ENCODE results near the gene HNRNPR.
"Not testable (repeated sequence)": the region's sequence is repeated elsewhere in the genome, so short reads cannot be mapped to it uniquely, and the experiment has no call there.

The HNRNPR gene

DNA sequence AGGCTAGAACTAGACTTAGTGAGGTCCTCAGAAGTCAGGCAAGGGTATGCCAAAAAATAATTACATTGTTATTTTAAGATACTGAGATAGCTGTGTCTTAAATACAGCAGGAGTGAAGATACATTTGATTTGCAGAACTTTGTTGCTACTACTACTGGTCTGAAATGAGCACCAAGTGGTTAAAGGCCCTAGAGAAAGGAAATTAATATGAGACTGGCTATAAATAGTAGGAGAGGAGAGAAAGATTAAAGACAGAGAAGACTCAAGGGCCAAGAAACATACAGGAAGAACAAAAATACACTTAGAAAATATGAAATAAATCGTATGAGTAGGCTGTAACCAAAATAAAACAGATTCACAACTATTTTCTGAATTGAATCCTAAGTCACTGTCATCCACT is 21.3 kb downstream of the HNRNPR start:
- DNase-seq (ENCODE audit: low read depth) = no peak

DNA sequence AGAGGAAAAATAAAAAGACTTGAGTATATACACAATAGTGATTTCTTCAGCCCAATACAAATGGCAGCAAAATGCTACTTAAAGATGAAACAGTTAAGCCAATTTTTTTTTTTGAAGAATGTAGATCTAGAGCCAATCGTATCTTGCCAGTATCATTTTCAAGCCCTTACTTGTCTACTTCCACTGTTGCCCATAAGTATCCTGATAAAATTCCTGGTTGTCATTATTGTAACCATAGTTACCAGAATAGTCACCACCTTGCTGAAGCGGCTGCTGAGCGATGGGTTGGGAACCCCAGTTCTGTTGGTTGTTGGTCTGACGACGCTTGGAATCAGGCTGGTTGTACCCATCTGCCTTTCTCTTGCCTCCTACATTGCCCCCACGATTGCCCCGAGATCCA is 33.8 kb downstream of the HNRNPR start:
- DNase-seq (ENCODE audit: low read depth) = not testable (repeated sequence)

DNA sequence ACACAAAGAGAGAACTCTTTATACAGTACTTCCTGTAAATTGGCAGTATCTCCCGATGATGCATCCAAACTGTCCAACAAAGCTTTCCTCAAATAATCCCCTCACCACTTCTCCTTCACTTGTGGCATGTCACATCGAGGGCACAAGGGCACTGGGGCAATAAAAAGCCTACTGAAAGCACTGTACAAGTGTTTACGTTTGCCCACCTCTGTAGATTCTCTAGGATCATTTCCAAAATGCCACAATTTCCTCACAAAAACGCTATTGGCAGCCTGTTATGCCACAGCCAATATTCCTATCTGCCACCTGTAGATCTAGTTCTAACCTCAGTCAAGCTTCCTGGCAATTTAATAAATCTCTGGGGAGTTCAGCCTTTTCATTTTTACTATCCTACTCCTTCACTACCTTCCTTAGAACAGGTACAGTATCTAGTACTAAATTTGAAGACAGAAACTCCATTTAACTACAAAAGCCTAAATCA is 39.9 kb downstream of the HNRNPR start:
- no peak for DNase-seq (ENCODE audit: low read depth)

DNA sequence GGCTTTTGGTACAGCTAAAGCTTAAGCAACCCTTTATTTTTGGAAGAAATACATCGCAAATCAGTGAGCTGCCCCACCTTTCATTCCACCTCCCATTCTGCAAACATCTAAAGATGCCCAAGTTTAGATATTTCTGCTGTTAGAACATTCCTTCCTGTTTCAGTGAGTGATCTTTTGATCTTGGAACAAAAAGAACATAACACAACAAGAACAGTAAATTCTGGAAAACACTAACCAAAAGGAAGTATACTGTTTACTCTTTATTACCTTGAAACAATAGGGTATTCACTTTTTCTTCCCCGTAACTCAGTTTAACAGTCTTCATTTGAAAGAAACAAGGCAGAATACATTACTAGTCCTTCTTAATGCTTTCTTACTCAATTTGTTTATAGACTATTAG is 40.6 kb downstream of the HNRNPR start:
- no peak for DNase-seq (ENCODE audit: low read depth)

DNA sequence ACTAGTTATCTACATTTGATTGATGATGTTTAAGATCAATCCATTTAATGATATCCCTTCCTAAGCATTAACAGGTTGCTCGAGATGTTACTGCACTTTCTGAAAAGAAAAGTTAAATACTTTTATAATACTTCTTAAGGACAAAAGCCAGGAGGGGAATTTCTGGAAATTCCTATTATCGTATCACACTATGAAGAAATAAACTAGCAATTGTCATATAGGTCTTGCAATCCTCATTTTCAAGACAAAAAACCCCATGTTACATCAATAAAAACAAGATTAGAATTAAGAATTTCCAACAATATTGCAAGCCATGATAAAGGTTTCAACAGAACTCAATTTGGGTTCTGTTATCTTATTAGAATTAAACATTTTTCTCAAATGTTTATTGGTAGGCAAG is 47.2 kb downstream of the HNRNPR start:
- no peak for DNase-seq (ENCODE audit: low read depth)

DNA sequence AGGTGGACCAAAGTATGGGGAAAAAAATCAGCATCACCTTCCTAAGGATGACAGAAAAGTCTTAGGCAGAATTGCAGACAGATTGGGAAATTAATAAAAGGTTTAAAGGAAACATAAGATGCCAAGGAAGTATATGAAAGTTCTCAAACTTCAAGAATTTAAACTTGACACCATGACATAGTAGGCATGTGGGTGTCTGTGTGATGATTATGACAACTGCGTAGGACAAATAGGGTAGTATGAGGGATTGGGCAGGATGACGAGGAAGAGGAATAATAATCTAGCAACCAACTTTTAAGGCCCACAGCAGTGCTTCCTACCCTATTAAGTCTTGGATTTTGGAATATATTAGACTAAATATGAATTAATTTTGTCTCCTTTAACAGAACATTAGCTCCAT is 52.4 kb downstream of the HNRNPR start:
- no peak for DNase-seq (ENCODE audit: low read depth)

DNA sequence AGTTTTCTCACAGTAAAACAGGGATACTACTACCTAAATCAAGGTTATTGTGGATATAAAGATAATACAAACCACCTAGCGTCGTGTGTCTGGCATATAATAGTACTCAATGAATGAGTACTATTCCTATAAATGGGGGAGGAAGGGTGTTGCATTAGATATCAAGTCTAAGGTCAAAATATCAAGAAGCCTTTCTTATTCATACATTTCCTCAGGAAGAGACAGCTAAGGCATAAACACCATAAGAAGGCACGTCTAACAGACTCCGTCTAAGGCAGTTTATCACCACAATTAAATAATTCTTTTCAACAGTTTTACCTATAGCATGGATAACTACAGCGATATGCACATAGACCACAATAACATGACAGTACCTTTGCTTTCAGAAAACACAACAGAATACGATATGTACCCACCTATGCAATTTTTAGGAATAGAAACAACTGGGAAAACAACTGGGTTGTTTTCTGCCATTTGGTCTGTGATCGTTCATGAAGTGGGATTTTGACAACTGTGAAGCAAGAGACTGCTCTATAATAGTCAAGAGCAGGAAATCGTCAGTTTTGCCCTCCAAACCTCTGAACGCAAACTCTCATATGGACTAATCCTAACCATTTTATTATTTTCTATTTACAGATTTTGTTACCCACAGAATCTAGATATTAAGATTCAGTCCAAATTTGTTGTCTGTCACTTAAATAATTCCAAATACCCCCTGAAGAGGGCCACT is 53.1 kb downstream of the HNRNPR start:
- DNase-seq (ENCODE audit: low read depth) = no peak

DNA sequence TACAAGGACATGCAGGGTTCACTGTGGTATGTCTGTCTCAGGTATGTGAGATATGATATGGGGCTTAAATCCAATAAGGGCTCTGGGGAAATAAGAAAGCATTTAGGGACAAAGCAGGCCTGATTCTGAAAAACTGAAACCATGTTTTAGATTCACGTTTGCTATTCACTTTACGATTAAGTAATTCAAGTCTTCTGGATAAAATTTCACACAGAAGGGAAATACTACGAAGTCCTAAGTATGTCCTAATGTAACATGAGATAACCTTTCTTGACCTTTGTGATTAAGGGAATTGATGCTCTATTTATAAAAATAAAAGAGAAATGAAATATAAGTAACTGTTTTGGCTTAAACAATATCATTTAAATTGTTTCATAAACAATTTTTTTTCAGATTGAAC is 55.4 kb downstream of the HNRNPR start:
- no peak for DNase-seq (ENCODE audit: low read depth)

DNA sequence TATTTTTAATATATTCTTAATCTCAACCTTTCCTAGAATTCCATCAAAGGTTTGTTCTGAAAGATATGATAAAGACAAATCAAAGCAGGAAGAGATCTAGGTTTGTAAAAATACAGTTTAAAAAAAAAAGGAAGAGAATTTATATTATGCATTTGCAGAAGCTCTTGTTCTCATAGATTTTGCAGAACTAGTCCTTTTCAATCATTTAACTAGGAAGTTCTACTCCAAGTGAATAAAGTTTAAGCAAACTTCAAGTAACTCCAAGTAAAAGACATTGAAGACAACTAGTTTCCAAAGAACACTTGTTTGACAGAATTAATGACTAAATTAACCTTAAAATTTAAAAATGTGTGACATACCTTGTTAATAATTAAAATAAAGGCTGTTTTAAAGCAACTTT is 55.9 kb downstream of the HNRNPR start:
- no peak for DNase-seq (ENCODE audit: low read depth)

DNA sequence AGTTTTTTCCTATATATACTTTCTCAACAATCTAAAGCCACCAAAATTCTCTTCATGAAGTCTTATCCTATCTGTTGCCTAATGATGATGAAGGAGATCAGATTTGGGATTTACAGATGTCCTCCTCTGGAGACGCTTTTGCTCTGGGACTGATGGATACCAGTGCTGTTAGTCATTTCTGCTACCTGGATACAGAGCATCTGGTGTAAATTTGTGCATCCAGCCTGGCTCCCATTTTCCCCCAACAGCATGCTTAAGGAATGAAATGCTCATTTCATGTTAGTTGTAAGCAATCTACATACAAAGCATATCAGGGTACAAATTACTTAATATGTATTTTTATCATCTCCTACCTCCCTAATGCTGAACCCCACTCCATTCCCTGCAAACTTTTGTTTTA is 57.7 kb downstream of the HNRNPR start:
- DNase-seq (ENCODE audit: low read depth) = no peak

DNA sequence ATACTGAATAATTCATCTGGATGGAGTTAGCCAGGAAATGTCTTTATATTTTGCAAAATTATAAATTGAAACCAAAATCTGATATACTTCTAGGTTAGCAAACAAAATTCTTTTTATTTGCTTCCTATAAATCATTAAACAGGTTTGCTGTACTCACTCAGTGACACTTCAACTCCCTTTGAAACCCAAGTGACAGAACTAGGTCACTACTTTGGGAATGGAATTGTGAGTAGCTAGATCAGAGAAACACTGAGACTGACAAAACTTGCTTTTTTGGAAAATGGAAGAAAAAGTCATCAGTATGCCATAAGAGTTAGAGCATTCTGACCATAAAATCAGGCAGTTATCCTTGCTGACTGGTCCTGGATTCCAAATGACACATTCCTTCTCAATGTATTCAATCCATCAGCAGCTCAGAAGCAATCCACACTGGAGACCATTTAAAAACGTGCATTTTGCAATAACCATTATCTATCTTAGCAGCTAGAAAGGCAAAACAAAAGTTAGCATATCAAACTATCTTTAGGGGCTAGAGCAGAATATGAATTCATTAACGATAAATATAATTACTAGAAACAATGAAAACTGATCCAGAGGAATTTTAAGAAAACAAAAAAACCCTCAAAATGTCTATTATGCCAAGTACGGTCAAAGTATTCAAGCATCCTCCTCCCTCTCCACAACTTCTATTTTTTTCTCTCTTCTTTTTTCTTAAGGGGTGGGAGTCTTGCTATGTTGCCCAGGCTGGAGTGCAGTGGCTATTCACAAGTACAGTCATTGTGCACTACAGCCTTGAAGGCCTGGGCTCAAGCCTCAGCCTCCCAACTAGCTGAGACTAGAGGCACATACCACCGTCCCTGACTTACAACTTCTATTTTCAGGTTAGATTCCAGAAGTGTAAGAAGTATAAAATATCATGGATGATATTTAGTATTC is 60.1 kb downstream of the HNRNPR start:
- DNase-seq (ENCODE audit: low read depth) = no peak

DNA sequence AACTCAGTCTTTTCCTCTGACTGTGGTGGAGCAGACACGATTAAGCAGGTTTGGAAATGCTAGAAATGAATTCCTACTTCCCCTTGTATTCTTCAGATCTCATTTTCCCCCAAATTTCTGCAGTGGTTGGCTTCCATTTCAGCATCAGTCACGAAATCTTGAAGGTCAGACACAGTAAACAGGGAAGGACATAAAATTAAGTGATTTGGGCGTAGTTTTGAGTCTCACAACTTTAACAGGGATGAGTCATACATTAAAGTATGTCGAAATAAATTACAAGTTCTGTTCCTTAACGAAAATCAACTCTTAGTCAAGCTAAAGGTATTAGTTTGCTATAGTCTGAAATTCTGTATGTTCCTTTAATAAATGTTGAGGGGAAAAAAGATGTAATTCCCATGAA is 61.1 kb downstream of the HNRNPR start:
- DNase-seq (ENCODE audit: low read depth) = no peak

DNA sequence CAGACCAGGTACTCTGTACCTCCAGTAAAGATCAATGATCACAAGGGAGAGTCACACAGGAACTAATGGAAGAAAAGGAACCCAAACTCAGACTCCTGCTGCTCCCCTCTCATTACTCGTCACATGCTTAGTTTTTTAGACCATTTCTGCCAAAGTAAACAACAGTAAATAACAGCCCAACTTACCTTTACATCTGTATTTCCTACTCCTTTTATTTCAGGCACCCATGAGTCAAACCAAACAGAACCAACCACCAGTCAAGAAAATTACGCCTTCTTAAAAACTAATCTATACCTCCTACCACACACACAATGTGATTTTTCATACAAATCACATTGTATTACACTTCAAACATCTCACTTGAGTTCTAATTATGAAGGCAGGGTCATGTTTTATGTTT is 65.4 kb downstream of the HNRNPR start:
- DNase-seq (ENCODE audit: low read depth) = no peak

DNA sequence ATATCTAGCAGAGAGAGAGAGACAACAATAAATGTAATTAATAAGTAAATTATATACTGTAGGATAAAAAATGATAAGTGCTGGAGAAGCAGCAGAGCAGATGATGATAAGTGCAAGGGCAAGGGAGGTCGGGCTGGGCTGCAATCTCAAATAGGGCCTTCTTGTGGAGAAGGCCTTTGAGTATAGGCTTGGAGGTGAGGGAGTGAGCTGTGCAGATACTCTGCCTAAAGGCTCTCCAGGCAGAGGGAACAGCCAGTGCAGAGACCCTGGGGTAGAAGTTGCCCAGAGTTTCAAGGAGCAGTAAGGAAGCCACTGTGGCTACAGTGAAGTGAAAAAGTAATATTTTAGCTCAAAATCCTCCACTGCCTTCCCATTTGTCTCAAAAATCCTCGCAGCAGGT is 67.6 kb downstream of the HNRNPR start:
- DNase-seq (ENCODE audit: low read depth) = no peak

DNA sequence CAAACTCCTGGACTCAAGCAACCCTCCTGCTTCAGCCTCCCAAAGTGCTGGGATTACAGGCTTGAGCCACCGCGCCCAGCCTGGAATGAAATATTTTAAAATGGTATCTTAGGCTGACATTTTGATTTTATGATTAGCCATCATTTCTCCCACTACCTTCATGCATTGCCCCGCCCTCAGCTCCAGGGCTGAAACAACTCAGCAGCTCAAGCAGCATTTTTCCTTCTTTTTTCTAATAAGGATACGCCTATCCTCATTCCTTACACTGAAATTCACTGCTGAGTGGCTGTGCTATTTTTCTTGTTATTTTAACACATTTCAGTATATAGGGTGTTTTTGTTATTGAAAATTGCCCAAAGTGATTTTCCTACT is 70.0 kb downstream of the HNRNPR start:
- no peak for DNase-seq (ENCODE audit: low read depth)

DNA sequence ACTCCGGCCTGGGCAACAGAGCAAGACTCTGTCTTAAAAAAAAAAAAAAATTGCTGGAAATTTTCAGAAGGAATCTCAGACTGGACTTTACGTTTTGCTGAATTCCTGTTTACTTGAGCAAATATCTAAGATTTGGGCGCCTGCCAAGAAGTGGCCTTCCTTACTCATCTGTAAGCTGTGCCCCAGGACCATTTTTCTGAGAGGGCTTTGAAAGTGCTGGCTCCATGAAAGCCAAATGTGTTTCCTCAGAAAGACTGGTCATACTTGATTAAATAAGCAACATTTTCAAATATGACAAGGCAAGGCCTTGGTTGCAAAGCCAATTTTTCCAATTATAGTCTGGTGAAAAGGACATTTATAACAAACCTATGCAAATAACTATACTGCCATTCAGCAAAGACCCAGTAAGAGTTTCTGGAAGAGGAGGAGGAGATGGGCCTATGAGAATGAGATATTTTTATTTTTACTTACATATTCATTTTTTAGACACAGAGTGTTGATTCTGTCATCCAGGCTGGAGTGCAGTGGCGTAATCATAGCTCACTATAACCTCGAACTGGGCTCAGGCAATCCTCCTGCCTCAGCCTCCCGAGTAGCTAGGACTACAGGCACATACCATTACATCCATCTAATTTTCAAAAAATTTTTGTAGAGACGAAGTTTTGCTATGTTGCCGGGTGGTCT is 70.5 kb downstream of the HNRNPR start:
- no peak for DNase-seq (ENCODE audit: low read depth)

DNA sequence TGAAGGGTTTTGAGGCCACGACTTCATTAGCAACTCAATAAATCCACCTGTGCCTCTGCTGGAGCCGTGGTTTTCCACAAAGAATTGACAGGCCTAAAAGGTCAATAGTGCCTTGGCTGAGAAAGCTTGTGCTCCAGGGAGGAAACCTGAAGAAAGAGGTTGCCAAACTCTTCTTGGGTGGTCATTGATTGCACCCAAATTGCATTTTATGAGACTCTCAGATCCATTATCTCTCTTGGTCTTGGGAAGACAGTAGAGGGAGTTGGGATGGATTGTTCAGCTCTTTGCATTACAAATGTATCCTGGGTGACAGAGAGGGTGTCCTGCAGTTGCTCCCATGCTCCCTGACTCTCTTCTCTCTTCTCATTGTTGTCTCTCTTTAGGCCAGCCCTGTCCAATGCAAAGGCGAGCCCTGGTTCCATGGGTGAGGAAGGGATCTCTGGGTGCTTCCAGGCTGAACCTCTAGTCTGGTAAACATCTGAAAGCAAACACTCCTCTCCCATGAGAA is 80.7 kb downstream of the HNRNPR start:
- no peak for DNase-seq (ENCODE audit: low read depth)

DNA sequence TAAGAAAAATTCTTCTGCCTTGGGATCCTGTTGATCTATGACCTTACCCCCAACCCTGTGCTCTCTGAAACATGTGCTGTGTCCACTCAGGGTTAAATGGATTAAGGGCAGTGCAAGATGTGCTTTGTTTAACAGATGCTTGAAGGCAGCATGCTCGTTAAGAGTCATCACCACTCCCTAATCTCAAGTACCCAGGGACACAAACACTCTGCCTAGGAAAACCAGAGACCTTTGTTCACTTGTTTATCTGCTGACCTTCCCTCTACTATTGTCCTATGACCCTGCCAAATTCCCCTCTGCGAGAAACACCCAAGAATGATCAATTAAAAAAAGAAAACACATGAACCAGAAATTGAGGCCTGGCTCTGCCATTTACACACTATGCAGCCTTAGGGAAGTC is 86.0 kb downstream of the HNRNPR start:
- not testable (repeated sequence) for DNase-seq (ENCODE audit: low read depth)

DNA sequence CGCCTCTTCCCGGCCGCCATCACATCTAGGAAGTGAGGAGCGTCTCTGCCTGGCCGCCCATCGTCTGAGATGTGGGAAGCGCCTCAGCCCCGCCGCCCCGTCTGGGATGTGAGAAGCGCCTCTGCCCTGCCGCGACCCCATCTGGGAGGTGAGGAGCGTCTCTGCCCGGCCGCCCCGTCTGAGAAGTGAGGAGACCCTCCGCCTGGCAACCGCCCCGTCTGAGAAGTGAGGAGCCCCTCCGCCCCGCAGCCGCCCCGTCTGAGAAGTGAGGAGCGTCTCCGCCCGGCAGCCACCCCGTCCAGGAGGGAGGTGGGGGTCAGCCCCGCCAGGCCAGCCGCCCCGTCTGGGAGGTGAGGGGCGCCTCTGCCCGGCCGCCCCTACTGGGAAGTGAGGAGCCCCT is 86.7 kb downstream of the HNRNPR start:
- not testable (repeated sequence) for DNase-seq (ENCODE audit: low read depth)

Data from stimulated activated CD8-positive, alpha-beta memory T cell treated with anti-CD3 and anti-CD28 coated beads, Interleukin-15, amount 100 ng/mL, for 1 hour (primary cell).